ENCODE measurements around the gene HIVEP1.

DNA sequence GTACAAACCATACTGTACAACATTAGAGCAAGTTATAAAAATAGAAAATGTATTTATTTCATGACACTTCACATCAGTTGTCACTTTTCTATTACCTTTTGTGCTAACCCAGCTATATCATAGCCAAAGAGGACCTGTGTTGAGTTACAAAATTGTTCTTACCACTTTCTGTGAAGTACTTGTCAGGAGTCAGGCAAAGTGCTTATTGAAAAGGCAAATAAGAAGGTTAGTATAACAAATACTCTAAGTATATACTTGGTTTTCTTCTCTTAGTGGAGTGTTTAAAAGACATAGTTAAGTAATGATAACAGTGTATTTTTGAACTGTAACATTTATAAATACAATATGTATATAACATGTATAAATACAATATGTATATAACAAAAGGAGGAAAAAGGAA, 88.9 kb downstream of the HIVEP1 start:
- TF ChIP-seq, protein P1, sequence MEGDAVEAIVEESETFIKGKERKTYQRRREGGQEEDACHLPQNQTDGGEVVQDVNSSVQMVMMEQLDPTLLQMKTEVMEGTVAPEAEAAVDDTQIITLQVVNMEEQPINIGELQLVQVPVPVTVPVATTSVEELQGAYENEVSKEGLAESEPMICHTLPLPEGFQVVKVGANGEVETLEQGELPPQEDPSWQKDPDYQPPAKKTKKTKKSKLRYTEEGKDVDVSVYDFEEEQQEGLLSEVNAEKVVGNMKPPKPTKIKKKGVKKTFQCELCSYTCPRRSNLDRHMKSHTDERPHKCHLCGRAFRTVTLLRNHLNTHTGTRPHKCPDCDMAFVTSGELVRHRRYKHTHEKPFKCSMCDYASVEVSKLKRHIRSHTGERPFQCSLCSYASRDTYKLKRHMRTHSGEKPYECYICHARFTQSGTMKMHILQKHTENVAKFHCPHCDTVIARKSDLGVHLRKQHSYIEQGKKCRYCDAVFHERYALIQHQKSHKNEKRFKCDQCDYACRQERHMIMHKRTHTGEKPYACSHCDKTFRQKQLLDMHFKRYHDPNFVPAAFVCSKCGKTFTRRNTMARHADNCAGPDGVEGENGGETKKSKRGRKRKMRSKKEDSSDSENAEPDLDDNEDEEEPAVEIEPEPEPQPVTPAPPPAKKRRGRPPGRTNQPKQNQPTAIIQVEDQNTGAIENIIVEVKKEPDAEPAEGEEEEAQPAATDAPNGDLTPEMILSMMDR (IDR thresholded peaks at IDR 0.05): no peak
- TF ChIP-seq POLR2AphosphoS5 (IDR thresholded peaks at IDR 0.05) (no peak), POLR2A (IDR thresholded peaks at IDR 0.05) (no peak)
